Omental fat pad (tissue), 4 donors: ENCODE results near the gene GSE1. TPM values are rescaled to one million over a fixed set of nuclear protein-coding genes. Genes with fewer than 3 reads are reported as not detected.

Experiments
- ATAC-seq: fragments of 150-250 bp; one replicate; pipeline ENCODE4 v1.9.1; 2016; ENCODE audit warnings: mild to moderate bottlenecking, moderate library complexity; ENCODE audit not compliant: low FRiP score
- DNase-seq: peaks from one replicate; pipeline ENCODE4 v3.0.0-alpha.2; 2019; ENCODE audit warnings: low spot score
- total RNA-seq, 4 donors: library from RNA; depleted of rRNA; stranded (reverse); fragments of >200 nt; gene quantifications; one replicate each; pipeline ENCODE4 v1.1.0, GENCODE V29; 2016
- TF ChIP-seq, protein P1 (sequence below), 3 donors: fragments of 450-650 bp; IDR thresholded peaks; one replicate each; pipeline ENCODE4 v1.5.1; 2016 to 2017; ENCODE audit warnings: antibody characterized with exemption in 3 of 3, mild to moderate bottlenecking in 3 of 3, moderate library complexity in 2 of 3

The GSE1 gene
- total RNA-seq, 4 donors from 2014 or later = 50.9 to 181 (median 90.9) TPM

DNA sequence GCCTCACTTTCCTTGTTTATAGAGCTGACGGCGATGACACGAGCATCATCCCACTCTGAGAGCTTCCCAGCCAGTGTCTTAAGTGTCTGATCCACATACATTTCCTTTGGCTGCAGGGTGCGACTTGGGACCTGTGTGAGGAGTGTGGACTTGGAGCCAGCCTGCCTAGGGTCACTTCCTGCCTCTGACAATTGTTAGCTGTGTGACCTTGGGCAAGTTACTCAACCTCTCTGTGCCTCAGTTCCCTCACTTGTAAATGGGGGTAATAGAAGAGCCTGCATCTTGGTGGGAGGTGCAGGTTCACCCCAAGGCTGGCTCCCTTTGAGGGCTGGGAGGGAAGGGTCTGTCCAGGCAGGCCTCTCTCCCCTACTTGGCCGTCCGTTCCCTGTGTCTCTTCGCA, 27.4 kb upstream of the GSE1 start:
- ATAC-seq = no peak
- TF ChIP-seq, protein P1, sequence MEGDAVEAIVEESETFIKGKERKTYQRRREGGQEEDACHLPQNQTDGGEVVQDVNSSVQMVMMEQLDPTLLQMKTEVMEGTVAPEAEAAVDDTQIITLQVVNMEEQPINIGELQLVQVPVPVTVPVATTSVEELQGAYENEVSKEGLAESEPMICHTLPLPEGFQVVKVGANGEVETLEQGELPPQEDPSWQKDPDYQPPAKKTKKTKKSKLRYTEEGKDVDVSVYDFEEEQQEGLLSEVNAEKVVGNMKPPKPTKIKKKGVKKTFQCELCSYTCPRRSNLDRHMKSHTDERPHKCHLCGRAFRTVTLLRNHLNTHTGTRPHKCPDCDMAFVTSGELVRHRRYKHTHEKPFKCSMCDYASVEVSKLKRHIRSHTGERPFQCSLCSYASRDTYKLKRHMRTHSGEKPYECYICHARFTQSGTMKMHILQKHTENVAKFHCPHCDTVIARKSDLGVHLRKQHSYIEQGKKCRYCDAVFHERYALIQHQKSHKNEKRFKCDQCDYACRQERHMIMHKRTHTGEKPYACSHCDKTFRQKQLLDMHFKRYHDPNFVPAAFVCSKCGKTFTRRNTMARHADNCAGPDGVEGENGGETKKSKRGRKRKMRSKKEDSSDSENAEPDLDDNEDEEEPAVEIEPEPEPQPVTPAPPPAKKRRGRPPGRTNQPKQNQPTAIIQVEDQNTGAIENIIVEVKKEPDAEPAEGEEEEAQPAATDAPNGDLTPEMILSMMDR (IDR thresholded peaks at IDR 0.05) = no peak
- DNase-seq = no peak

DNA sequence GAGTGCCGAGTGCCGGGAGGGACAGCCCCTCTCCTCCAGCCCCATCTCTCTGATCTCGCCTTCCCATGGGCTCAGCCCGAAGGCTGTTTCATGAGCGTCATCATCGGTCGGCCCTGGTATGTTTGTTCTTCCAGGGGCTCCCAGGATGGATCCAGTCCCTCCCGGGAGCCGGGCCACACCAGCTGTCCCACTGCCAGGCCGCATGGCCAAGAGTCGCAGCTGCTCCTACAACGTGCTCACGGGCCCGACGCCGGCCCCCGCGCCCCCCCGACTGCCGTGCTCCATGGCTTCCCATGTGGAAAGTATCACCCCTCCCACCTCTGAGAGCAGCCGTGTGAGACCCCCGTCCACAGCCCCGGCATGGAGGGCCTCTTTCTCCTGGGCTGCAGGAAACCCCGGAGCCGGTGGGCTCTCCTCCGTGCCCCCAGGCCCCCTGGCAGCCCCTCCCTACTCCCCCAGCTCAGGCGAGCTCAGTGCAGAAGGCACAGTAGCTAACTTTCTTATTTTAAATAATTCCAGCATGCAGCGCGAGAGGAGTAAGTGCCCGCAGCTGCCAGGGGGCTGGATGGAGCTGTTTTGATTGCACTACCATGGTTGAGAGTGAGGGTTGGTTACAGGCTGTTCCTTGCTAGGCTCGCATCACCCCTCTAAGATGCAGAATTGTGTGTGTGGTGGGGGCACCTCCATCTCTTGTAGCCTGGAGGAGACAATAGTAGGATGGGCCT, 26.6 kb upstream of the GSE1 start:
- DNase-seq = no peak
- TF ChIP-seq, protein P1 (IDR thresholded peaks at IDR 0.05) = no peak
- no peak for ATAC-seq

DNA sequence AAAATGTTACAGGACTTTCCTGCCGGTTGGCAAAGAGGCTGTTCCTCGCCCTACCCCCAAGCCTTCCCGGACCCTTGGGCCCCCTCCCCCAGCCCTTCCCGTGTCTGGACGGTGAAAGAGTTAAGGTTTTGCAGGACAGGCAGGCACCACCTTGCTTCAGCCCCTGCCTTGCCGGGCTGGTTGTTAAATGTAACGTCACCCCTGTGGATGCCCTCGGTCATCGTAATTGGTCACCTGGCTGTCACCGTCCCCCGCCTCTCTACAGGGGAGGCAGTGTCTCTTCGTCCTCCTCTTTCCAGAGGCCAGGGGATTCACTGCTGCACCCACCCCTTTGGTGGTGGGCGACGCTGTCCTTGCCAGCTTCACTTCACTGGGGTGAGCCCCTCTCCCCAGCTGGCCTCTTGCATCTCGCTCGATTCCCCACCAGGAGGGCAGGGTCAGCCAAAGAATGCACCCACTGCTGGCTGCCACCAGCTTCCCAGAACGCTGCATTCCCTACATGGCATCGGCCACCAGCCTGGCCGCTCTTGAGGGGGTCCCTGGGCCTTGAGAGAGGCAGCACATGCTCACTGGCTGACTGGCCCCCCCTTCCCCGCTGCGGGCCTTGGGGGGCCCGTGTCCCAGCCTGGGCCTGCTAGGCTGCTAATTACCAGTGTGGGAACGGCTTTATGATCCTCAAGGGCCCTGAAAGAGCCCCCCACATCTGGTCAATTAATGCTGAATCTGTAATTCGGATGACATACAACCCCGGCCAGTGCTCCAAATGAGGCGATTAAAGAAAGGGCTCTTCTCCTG, 25.2 kb upstream of the GSE1 start:
- TF ChIP-seq, protein P1 (IDR thresholded peaks at IDR 0.05) = no peak
- no peak for ATAC-seq
- DNase-seq = no peak

DNA sequence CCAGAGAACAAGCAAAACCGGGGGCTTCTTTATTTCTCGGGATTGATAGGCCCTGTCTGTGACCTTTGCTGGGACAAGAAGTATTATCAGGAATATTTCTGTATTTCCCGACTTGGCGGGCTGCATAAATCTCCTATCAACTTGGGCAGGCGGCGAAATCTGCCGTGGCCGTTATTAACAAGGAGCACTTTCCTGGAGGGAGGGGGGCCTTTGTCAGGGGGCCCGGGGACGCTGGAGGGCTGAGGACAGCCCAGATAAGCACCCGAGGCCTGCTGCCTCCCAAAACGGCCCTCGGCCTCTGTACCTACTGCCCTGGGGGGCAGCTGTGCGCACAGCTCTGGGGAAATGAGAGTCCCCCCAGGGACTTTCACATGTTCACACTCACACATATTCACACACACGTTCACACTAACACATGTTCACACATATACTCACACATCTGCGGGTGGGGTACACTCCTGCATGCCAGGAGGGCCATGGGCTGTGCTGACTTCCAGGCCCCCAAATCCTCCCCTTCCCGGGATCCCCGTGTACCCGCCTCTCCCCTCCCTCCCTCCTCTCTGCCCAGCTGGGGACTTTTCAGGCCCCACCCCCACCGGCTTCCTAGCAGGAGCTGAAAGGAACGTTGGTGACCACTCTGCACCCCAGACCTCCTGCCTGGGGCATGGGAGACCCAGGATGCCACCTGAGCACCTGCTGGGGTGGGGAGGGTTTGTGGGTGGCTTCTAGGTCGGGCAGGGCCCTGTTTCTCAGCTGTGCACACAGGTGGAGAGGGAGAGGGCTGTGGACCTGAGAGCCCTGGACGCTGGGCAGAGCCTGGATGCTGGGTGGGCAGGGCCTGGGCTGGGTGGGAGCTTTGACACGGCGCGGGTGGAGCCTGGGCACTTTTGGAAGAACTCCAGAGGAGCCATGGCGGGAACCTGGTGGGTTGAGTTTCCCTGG, 24.3 kb upstream of the GSE1 start:
- no peak for DNase-seq
- ATAC-seq = no peak
- TF ChIP-seq, protein P1 (IDR thresholded peaks at IDR 0.05) = no peak

DNA sequence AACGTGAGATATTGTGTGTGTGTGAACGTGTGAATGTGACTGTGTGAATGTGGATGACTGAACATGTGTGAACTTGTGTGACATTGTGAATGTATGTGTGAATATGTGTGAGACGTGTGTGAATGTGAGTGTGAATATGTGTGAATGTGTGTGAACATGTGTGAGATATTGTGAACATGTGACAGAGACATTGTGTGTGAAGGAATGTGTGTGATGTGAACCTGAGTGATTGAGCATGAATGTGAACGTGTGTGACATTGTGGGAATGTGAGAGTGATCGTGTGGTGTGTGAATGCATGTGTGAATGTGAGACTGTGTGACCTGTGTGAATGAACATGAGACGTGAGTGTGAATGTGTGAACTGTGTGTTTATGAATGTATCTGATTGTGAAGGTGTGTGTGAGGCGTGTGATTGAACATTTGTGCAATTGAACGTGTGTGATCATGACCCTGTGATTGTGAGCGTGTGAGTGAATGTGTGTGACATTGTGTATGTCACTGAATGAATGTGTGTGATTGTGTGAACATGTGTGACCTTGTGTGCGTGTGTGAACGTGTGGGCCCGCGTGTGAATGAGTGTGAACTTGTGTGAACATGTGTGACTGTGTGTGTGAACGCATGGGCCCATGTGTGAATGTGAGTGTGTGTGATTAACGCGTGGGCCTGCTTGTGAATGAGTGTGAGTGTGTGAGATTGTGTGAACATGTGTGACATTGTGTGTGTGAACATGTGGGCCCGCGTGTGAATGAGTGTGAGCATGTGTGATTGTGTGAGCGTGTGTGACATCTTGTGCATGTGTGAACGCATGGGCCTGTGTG, 23.2 kb upstream of the GSE1 start:
- TF ChIP-seq, protein P1 (IDR thresholded peaks at IDR 0.05) = no peak
- no peak for DNase-seq
- no peak for ATAC-seq

DNA sequence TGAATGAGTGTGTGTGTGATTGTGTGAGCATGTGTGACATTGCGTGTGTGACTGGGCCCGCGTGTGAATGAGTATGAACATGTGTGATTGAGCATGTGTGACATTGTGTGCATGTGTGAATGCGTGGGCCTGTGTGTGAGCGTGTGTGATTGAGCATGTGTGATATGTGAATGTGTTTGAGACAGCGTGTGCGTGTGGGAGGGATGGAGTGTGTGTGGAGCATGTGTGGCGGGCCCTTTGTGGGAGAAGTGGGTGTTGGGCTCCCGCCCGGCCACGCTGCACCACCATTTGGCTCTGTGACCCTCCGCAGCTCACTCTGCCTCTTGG, 22.7 kb upstream of the GSE1 start:
- no peak for ATAC-seq
- no peak for DNase-seq
- TF ChIP-seq, protein P1 (IDR thresholded peaks at IDR 0.05) = no peak
